IMR-90 (cell line): Measurements from ENCODE around the gene TFB2M. TPM values are rescaled to one million over a fixed set of nuclear protein-coding genes. Genes with fewer than 3 reads are reported as not detected.

ENCODE experiments used
- ATAC-seq: fragments of 200-7000 bp; cut with Tn5 transposase; 2 replicates; pipeline ENCODE4 v1.9.1; 2020; ENCODE audit warnings: low read depth, mild to moderate bottlenecking, moderate library complexity
- BruUV-seq: library from RNA; stranded (reverse); fragments of 400-500 nt; replicated peaks from 2 replicates; lab custom pipeline; 2021; lab: Mats Ljungman, UMichigan
- CTCF ChIA-PET: fragments of 300-600 bp; formaldehyde crosslinking; extraction: SDS; loops from one replicate; lab custom pipeline; 2021; ENCODE audit warnings: antibody characterized with exemption; lab: Yijun Ruan, JAX
- POLR2A ChIA-PET: fragments of 300-600 bp; sonication (Branson Sonifier 250); formaldehyde crosslinking; loops from one replicate; lab custom pipeline; 2022; ENCODE audit warnings: antibody characterized with exemption; ENCODE audit not compliant: unreplicated experiment; lab: Charles Lee
- DNase-seq: peaks from one replicate; pipeline ENCODE4 v3.0.0; 2013
- H2AFZ ChIP-seq: replicated peaks from 2 replicates; pipeline ENCODE3; 2013; ENCODE audit warnings: low read length, mild to moderate bottlenecking; ENCODE audit not compliant: poor library complexity
- H2AK5ac ChIP-seq: 2 replicates; pipeline ENCODE4 v1.6.1; 2013; ENCODE audit warnings: low read depth, low read length, inconsistent platforms
- H2AK9ac ChIP-seq: replicated peaks from 2 replicates; pipeline ENCODE3; 2013; ENCODE audit warnings: mild to moderate bottlenecking, low read depth, low read length, moderate library complexity; ENCODE audit not compliant: poor library complexity
- H2BK120ac ChIP-seq: 2 replicates; pipeline ENCODE4 v1.6.1; 2013; ENCODE audit warnings: low read depth, low read length, inconsistent platforms
- H2BK15ac ChIP-seq: 3 replicates; pipeline ENCODE4 v1.6.1; 2013; ENCODE audit warnings: low read depth, low read length, inconsistent platforms
- H2BK20ac ChIP-seq: 2 replicates; pipeline ENCODE4 v1.6.1; 2013; ENCODE audit warnings: low read depth, mild to moderate bottlenecking, inconsistent platforms, low read length, moderate library complexity
- H2BK5ac ChIP-seq: 2 replicates; pipeline ENCODE4 v1.6.1; 2013; ENCODE audit warnings: mild to moderate bottlenecking, low read depth, low read length, inconsistent platforms; ENCODE audit not compliant: poor library complexity, severe bottlenecking
- H3K14ac ChIP-seq: replicated peaks from 2 replicates; pipeline ENCODE4 v1.6.1; 2013; ENCODE audit warnings: low read depth, low read length, inconsistent platforms
- H3K18ac ChIP-seq: 2 replicates; pipeline ENCODE4 v1.6.1; 2013; ENCODE audit warnings: low read depth, low read length, control low read depth
- H3K23ac ChIP-seq: 2 replicates; pipeline ENCODE4 v1.6.1; 2013; ENCODE audit warnings: low read depth, low read length, inconsistent platforms
- H3K27ac ChIP-seq: 2 replicates; pipeline ENCODE4 v1.5.1; 2013; ENCODE audit warnings: mild to moderate bottlenecking, control low read depth, low read length; ENCODE audit not compliant: insufficient read depth
- H3K27me3 ChIP-seq: 2 replicates; pipeline ENCODE4 v1.6.1; 2013; ENCODE audit warnings: low read length; ENCODE audit not compliant: control insufficient read depth, insufficient read depth
- H3K36me3 ChIP-seq: 2 replicates; pipeline ENCODE4 v1.6.1; 2013; ENCODE audit warnings: low read length, mixed read lengths; ENCODE audit not compliant: control insufficient read depth, insufficient read depth
- H3K4ac ChIP-seq: 2 replicates; pipeline ENCODE4 v1.6.1; 2013; ENCODE audit warnings: low read depth, low read length, inconsistent platforms
- H3K4me1 ChIP-seq: 2 replicates; pipeline ENCODE4 v1.6.1; 2013; ENCODE audit warnings: low read length, mixed read lengths; ENCODE audit not compliant: control insufficient read depth, insufficient read depth
- H3K4me2 ChIP-seq: 2 replicates; pipeline ENCODE4 v1.6.1; 2013; ENCODE audit warnings: low read depth, mild to moderate bottlenecking, control low read depth, low read length, moderate library complexity
- H3K4me3 ChIP-seq: 2 replicates; pipeline ENCODE4 v1.5.1; 2013; ENCODE audit warnings: low read depth, mild to moderate bottlenecking, control low read depth, low read length, moderate library complexity; ENCODE audit not compliant: insufficient read depth
- H3K56ac ChIP-seq: 2 replicates; pipeline ENCODE4 v1.6.1; 2013; ENCODE audit warnings: low read length, inconsistent platforms; ENCODE audit not compliant: insufficient read depth; ENCODE audit errors: extremely low read depth
- H3K79me1 ChIP-seq, 2 experiments: 2 replicates each; pipeline ENCODE4 v1.6.1; 2013; ENCODE audit warnings: low read length in 2 of 2, inconsistent platforms in 1 of 2, low read depth in 1 of 2
- H3K9ac ChIP-seq: 2 replicates; pipeline ENCODE4 v1.6.1; 2013; ENCODE audit warnings: low read depth, low read length, control low read depth
- H3K9me1 ChIP-seq: 2 replicates; pipeline ENCODE4 v1.6.1; 2013; ENCODE audit warnings: low read length, inconsistent platforms; ENCODE audit not compliant: insufficient read depth
- H3K9me3 ChIP-seq: 2 replicates; pipeline ENCODE4 v1.6.1; 2013; ENCODE audit warnings: low read length; ENCODE audit not compliant: control insufficient read depth, insufficient read depth
- H4K20me1 ChIP-seq: 2 replicates; pipeline ENCODE4 v1.6.1; 2013; ENCODE audit warnings: low read length, inconsistent platforms; ENCODE audit not compliant: insufficient read depth
- H4K5ac ChIP-seq: 2 replicates; pipeline ENCODE4 v1.6.1; 2013; ENCODE audit warnings: mild to moderate bottlenecking, low read depth, low read length, control low read depth
- H4K8ac ChIP-seq, 2 experiments: 2 replicates each; pipeline ENCODE4 v1.6.1; 2013; ENCODE audit warnings: low read depth in 2 of 2, low read length in 2 of 2, control low read depth in 1 of 2, inconsistent platforms in 1 of 2
- H4K91ac ChIP-seq: 2 replicates; pipeline ENCODE4 v1.6.1; 2013; ENCODE audit warnings: low read depth, low read length, inconsistent platforms; ENCODE audit not compliant: insufficient read depth
- CEBPB ChIP-seq: IDR thresholded peaks from 2 replicates; pipeline ENCODE4 v1.6.1; 2012; ENCODE audit warnings: low read depth, low read length, improper control_type of control experiment
- CHD1 ChIP-seq: IDR thresholded peaks from 2 replicates; pipeline ENCODE4 v1.6.1; 2012; ENCODE audit warnings: low read depth, low read length, improper control_type of control experiment
- MAZ ChIP-seq: IDR thresholded peaks from 2 replicates; pipeline ENCODE4 v1.6.1; 2012; ENCODE audit warnings: low read depth, mild to moderate bottlenecking, low read length, improper control_type of control experiment, moderate library complexity, borderline replicate concordance
- MXI1 ChIP-seq: IDR thresholded peaks from 2 replicates; pipeline ENCODE4 v1.6.1; 2012; ENCODE audit warnings: low read depth, mild to moderate bottlenecking, low read length, moderate library complexity, borderline replicate concordance
- NFE2L2 ChIP-seq: fragments of 150-350 bp; IDR thresholded peaks from 2 replicates; pipeline ENCODE4 v1.6.1; 2016; ENCODE audit warnings: low read depth, mild to moderate bottlenecking, low read length
- POLR2A ChIP-seq: IDR thresholded peaks from 2 replicates; pipeline ENCODE4 v1.6.1; 2012; ENCODE audit warnings: mild to moderate bottlenecking, low read depth, low read length
- RAD21 ChIP-seq: IDR thresholded peaks from 2 replicates; pipeline ENCODE4 v1.6.1; 2012; ENCODE audit warnings: low read length, improper control_type of control experiment
- RCOR1 ChIP-seq: IDR thresholded peaks from 2 replicates; pipeline ENCODE4 v1.6.1; 2012; ENCODE audit warnings: mild to moderate bottlenecking, low read length, improper control_type of control experiment; ENCODE audit not compliant: insufficient replicate concordance
- RFX5 ChIP-seq: IDR thresholded peaks from 2 replicates; pipeline ENCODE4 v1.8.0; 2012; ENCODE audit warnings: low read depth, mild to moderate bottlenecking, low read length, moderate library complexity
- SMC3 ChIP-seq: fragments of 150-350 bp; IDR thresholded peaks from 2 replicates; pipeline ENCODE4 v1.6.1; 2016; ENCODE audit warnings: low read depth, mild to moderate bottlenecking, antibody characterized with exemption, low read length, moderate library complexity
- WGBS, 2 experiments: methylation state at CpG; one replicate each; pipeline versions ENCODE4 v1.1.5 to v1.1.7; 2013; ENCODE audit warnings: missing lambda C conversion rate in 2 of 2; ENCODE audit not compliant: insufficient read length in 1 of 2; ENCODE audit errors: extremely low coverage in 2 of 2; 5-methylcytosine and 5-hydroxymethylcytosine counted together
- dilution Hi-C: fragments of 300-500 bp; cut with HindIII; formaldehyde crosslinking; loops from one replicate; pipeline ENCODE4 v1.14.3; 2018; ENCODE audit warnings: low sequenced_read_pairs; ENCODE audit not compliant: unreplicated experiment
- in situ Hi-C: fragments of 300-500 bp; cut with MboI; formaldehyde crosslinking; loops from 3 replicates; pipeline ENCODE4 v1.14.3; 2019; ENCODE audit warnings: low sequenced_read_pairs, inconsistent platforms, mixed read lengths
- intact Hi-C: fragments of 100-400 bp; cut with micrococcal nuclease; formaldehyde crosslinking; loops from 2 replicates; pipeline ENCODE4 v1.10.0; 2022
- polyA plus RNA-seq, 3 experiments: library from polyadenylated mRNA; depleted of rRNA; stranded (reverse); fragments of >200 nt; gene quantifications; 2 replicates each; pipeline ENCODE4 v1.2.3, GENCODE V29; 2012; ENCODE audit warnings: low replicate concordance in 1 of 3
- total RNA-seq: library from RNA; depleted of rRNA; stranded (reverse); fragments of >200 nt; gene quantifications from 2 replicates; pipeline ENCODE4 v1.2.3, GENCODE V29; 2012
- TF ChIP-seq, protein P1 (sequence below): fragments of 150-350 bp; IDR thresholded peaks from 2 replicates; pipeline ENCODE4 v1.6.1; 2017; ENCODE audit warnings: mild to moderate bottlenecking, antibody characterized with exemption, low read length, low read depth
- TF ChIP-seq, protein P2 (sequence below): conservative IDR thresholded peaks from 2 replicates; pipeline ENCODE4 v1.5.1; 2012; ENCODE audit warnings: mild to moderate bottlenecking, low read depth, low read length, improper control_type of control experiment
- TF ChIP-seq, protein P3 (sequence below): fragments of 150-350 bp; IDR thresholded peaks from 2 replicates; pipeline ENCODE4 v1.6.1; 2016; ENCODE audit warnings: low read depth, mild to moderate bottlenecking, low read length, moderate library complexity, borderline replicate concordance

Gene TFB2M
- total and polyA plus RNA-seq, 2 of the 4 experiments (the other 2 are of a cell fraction) = 13.3 to 15.7 TPM

- dilution Hi-C loops (no loop called here), intact Hi-C loops (loop anchor here (2.0 kb wide), 1 partner anchor 42 kb away; the partner anchor contains the start of genes CNST and TFB2M), in situ Hi-C loops (no loop called here)
- H2BK15ac ChIP-seq = peak overlapping the region; percentile 2; the same call in 2 of the 3 replicates
- 29% methylated on average over 4 of the region's 18 CpGs; no CpG with 5 or more reads in 1 of the 2 experiments for WGBS, 2 experiments
- peaks cover 8% of the 10 kb centered on the region for H3K4me1 ChIP-seq
- peak overlapping the region; percentile 65; the same call in 1 of the 2 replicates for H2BK20ac ChIP-seq
- BruUV-seq = no TSS peak
- peak overlapping the region; percentile 75 for H3K4ac ChIP-seq
- H2AFZ ChIP-seq = peak overlapping the region; percentile 9
- H3K9me3 ChIP-seq = no peaks in the 10 kb centered on the region; the same call in 1 of the 2 replicates
- peaks cover 4% of the 10 kb centered on the region for H3K9me1 ChIP-seq
- H3K14ac ChIP-seq = peak overlapping the region; percentile 7
- no peak overlapping the region for H3K56ac ChIP-seq
- peak overlapping the region; percentile 38 for H2AK9ac ChIP-seq
- H3K27ac ChIP-seq = peak overlapping the region; percentile 62
- peak; percentile 97 for DNase-seq
- H4K5ac ChIP-seq = peak overlapping the region; percentile 32
- peak; percentile 94 for ATAC-seq
- H3K9ac ChIP-seq = no peak overlapping the region
- peak overlapping the region; percentile 41 for H2BK120ac ChIP-seq
- peak overlapping the region; percentile 28 for H3K4me2 ChIP-seq
- peak overlapping the region; percentile 25; the same call in 1 of the 2 replicates for H4K91ac ChIP-seq
- peak overlapping the region; percentile 10; the same call in 1 of the 2 replicates for H2AK5ac ChIP-seq
- no peak overlapping the region for H3K4me3 ChIP-seq
- peak overlapping the region; percentile 2 for H3K23ac ChIP-seq
- H3K79me1 ChIP-seq = peaks cover 8 to 62% of the 10 kb centered on the region in 2 experiments
- ChIA-PET POLR2A (interaction anchor here (0.5 to 0.7 kb wide), 2 partner anchors 43 to 1753 kb away, joined by 3 read pairs; partner anchors contain the start of genes CNST and TFB2M), CTCF (interaction anchor here (0.6 kb wide), 2 partner anchors 42 to 91 kb away, joined by 3 read pairs; partner anchors contain the start of genes CNST and TFB2M)
- H2BK5ac ChIP-seq = peak overlapping the region; percentile 78
- no peaks in the 10 kb centered on the region for H4K20me1 ChIP-seq
- no peaks in the 10 kb centered on the region for H3K36me3 ChIP-seq
- H3K27me3 ChIP-seq = no peaks in the 10 kb centered on the region
- H4K8ac ChIP-seq = peak overlapping the region; percentile 3 to 54; a peak in 2 of 4 replicates
- H3K18ac ChIP-seq = peak overlapping the region; percentile 40
- TF ChIP-seq CEBPB (peak; percentile 85), NFE2L2 (0 out of 2 replicates have a peak, but pooled peaks have one; percentile 5), MXI1 (peak; percentile 84), RCOR1 (no peak), MAZ (peak; percentile 81; the same call in 1 of the 2 replicates), SMC3 (no peak), RFX5 (no peak), CHD1 (no peak), RAD21 (peak; percentile 49), POLR2A (no peak)
- TF ChIP-seq, protein P1, sequence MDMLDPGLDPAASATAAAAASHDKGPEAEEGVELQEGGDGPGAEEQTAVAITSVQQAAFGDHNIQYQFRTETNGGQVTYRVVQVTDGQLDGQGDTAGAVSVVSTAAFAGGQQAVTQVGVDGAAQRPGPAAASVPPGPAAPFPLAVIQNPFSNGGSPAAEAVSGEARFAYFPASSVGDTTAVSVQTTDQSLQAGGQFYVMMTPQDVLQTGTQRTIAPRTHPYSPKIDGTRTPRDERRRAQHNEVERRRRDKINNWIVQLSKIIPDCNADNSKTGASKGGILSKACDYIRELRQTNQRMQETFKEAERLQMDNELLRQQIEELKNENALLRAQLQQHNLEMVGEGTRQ = peak; percentile 91
- TF ChIP-seq, protein P2, sequence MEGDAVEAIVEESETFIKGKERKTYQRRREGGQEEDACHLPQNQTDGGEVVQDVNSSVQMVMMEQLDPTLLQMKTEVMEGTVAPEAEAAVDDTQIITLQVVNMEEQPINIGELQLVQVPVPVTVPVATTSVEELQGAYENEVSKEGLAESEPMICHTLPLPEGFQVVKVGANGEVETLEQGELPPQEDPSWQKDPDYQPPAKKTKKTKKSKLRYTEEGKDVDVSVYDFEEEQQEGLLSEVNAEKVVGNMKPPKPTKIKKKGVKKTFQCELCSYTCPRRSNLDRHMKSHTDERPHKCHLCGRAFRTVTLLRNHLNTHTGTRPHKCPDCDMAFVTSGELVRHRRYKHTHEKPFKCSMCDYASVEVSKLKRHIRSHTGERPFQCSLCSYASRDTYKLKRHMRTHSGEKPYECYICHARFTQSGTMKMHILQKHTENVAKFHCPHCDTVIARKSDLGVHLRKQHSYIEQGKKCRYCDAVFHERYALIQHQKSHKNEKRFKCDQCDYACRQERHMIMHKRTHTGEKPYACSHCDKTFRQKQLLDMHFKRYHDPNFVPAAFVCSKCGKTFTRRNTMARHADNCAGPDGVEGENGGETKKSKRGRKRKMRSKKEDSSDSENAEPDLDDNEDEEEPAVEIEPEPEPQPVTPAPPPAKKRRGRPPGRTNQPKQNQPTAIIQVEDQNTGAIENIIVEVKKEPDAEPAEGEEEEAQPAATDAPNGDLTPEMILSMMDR = peak; percentile 43
- TF ChIP-seq, protein P3, sequence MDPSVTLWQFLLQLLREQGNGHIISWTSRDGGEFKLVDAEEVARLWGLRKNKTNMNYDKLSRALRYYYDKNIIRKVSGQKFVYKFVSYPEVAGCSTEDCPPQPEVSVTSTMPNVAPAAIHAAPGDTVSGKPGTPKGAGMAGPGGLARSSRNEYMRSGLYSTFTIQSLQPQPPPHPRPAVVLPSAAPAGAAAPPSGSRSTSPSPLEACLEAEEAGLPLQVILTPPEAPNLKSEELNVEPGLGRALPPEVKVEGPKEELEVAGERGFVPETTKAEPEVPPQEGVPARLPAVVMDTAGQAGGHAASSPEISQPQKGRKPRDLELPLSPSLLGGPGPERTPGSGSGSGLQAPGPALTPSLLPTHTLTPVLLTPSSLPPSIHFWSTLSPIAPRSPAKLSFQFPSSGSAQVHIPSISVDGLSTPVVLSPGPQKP = no peak
These were observed 42.7 kb upstream of the TFB2M start for GRCh38 chr1:246608616-246609376.
